GM19099 (cell line): ENCODE data around the gene ATP10A.

ENCODE experiments used
- POLR2A ChIP-seq: IDR thresholded peaks from 3 replicates; pipeline ENCODE4 v1.6.1; 2011; ENCODE audit warnings: low read depth; ENCODE audit not compliant: insufficient read length; ENCODE audit errors: extremely low read depth

ATP10A gene

GRCh38 chr15:25683415-25683814 is 179.7 kb downstream of the ATP10A start:
- no peak for TF ChIP-seq POLR2A

- TF ChIP-seq POLR2A, result no peak
Observed at GRCh38 chr15:25682340-25682739, 180.8 kb downstream of the ATP10A start.

GRCh38 chr15:25680686-25681025 is 182.5 kb downstream of the ATP10A start:
- TF ChIP-seq POLR2A, result no peak

GRCh38 chr15:25679964-25680685 is 183.0 kb downstream of the ATP10A start:
- no peak for TF ChIP-seq POLR2A

DNA sequence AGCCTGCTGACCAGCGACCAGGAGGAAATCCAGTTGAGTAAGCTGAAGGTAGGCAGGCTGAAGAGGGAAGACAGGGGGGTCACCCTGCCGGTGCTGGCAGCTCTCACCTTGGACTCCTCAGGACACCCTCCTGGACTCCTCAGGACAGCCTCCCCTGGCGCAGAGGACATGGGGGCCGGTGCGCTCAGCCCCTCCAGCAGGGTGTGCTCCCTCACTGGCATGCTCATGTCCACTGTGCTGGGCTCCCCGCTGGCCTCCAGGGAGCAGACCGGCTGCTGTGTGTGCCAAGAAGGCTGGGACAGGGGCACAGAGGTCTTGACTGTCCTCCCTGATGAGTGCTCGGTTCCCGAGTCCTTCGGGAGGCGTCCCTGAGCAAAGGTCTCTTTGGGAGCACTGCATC is 183.6 kb downstream of the ATP10A start:
- TF ChIP-seq POLR2A, result no peak

GRCh38 chr15:25678500-25678855 is 184.6 kb downstream of the ATP10A start:
- TF ChIP-seq POLR2A, result no peak

DNA sequence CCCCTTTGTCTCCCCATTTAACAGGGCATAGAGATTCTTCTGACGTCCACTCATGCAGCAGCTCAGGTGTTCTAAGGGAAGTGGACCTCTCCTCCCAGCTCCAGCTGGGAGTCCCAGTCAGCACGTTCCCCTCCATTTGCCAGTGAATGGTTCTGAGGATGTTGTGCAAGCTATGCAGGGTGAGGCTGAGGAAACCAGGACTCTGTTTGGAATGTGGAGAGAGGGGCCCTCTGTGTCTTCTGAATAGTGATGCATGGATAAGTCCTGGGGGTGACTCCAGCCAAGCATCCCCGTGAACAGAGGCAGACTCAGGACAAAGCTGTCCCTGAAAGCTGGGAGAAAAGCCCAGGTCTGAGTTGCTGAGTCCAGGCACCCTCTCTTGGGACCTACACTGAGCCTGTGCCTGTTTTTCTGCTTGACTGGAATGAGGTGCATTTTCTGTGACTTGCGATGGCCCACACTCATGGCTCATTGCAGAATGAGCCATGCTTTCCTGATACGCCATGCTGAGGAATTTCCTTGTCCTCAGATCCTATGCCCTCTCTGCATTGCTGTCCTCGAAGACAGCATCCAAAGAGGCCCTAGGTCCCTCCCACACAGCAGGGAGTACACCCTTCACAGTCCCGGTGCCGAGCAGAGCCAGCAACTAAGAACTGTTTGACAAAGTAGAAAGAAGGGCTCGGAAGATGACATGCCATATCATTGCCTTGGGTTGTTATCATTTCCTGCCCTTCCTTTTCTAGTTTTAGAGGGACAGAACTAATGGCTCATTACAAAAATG is 185.2 kb downstream of the ATP10A start:
- TF ChIP-seq POLR2A, result no peak

- TF ChIP-seq POLR2A, result no peak
Observed at GRCh38 chr15:25676070-25676469, 187.1 kb downstream of the ATP10A start.

- no peak for TF ChIP-seq POLR2A
Observed at GRCh38 chr15:25675396-25675795, 187.7 kb downstream of the ATP10A start.

DNA sequence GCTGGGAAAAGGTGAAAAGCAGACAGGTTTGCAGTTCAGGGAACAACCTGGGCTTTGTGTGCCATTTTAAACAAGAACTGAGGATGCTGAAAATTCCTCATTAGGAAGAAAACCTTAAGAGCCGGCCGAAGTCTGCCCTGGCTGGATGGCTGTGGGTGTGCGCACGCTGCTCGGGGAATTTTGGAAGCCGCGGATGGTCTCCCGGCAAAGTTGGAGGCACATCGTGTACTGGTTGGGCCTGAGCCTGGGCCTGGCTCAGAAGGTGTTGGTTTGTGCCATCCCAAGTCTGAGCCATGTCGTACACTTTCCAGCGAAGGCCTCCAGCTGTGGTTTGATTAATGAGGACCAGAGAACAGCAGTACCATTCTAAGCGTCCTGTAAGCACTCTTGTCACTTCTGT is 188.2 kb downstream of the ATP10A start:
- no peak for TF ChIP-seq POLR2A

DNA sequence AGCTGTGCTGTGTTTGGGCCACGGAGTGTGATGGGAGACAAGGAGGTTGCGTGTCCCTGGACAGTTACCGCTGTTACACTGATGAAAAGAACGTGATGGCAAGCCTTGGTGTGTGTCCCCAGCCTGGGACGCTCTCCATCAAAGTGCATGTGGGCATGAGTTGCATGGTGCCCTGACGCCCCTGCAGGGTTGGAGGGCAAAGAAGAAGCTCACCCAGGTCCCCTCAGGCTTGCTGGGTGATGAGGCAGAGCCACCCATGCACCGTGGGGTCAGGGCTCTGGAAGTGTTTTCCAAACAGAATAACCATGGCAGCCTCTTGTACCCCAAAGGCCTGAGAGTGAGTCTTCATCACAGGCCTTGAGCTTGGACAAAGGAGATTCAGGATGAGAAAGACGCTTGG is 189.2 kb downstream of the ATP10A start:
- TF ChIP-seq POLR2A, result no peak

DNA sequence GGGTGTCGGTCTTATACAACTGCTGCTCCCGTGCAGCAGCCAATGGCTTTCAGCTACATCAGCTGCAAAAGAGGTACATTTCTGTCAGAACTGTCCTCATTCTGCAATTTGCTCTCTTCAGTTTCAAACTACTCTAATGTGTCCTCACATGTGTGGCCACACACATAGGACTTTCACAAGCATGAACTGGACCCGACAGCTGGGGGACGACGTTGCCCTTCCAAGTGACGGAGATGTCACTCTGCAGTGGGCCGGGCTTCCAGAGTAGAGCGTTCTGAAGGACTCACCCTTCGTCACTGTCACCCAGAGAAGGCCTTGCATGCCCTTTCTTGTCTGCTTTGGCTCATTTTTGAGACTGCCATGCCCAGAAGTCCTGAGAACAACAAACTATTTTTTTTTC is 189.8 kb downstream of the ATP10A start:
- no peak for TF ChIP-seq POLR2A

GRCh38 chr15:25671132-25671531 is 192.0 kb downstream of the ATP10A start:
- no peak for TF ChIP-seq POLR2A

GRCh38 chr15:25670621-25671020 is 192.5 kb downstream of the ATP10A start:
- no peak for TF ChIP-seq POLR2A

DNA sequence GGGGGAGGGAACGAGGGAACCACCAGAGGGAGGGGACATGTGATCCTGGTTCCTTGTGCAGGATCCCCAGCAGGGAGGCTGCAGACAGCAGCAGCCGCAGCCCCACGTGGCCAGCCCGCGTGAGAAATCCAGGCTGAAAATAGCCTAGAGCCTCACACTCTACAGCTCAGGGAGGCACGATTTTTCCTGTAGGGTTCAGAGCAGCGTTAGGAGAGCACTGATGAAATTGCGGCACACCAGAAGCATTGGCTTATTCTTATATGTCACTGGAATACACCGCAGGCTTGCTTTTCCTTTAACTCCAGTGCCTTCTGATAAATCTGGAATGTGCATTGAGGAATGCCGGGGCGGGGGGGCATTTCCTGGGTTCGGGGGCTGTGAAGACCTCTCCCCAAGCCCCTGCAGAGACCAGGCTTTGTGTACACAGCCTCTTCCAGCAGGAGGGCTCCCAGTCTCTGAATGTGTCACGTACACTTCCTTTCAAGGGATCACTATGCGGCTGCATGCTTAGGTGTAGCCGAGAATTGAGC is 193.0 kb downstream of the ATP10A start:
- no peak for TF ChIP-seq POLR2A

DNA sequence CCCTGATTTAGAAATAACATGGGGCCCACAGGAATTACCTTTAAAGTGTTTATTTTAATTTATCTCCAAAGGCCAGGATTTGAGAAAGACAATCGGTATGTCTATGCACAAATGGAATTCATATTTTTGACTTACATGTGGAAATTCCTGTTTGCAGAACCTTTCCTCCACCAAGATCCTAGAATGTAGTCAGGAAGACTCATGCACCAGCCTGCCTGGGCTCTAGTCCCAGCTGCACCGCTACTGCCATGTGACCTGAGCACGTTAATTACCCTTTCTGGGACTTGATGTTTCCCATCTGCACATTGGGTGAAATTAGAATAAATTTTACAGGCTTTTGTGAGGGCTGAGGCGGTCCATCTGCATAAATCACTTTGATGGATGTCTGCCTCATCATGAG is 194.2 kb downstream of the ATP10A start:
- no peak for TF ChIP-seq POLR2A
